Kidney glomerular epithelial cell (primary cell): ENCODE results near the gene WNK2.

Experiments used
- DNase-seq: peaks from one replicate; lab custom pipeline; 2025; lab: John Stamatoyannopoulos, UW

Gene WNK2

DNA sequence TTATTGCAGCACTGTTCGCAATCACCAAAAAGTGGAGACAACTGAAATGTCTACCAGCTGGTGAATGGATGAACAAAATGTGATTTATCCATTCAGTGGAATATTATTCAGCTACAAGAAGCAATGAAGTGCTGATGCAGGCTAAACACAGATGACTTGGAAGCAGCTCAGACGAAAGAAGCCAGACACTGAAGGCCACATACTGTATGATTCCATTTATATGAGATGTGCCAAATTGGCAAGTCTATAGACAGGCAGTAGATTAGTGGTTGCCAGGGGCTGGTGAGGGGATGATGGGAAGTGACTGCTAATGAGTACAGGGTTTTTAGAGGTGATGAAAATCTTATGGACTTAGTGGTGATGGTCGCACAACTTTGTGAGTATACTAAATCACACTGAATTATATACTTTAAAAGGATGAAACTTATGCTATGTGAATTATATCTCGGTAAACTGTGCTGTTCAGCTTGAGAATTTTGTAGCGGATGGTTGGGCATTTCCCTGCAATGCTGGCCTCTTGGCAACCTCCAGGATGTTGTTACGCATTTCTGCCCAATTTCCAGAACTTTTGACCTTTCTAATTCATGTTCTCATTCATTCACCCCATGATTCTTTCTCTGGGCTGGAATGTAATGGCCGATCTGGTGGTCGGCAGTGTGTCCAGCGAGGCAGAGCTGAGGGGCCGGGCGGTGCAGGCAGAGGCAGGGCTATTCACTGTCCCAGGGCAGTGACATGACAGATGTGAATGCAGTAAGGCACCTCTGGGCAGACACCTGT, 22.0 kb upstream of the WNK2 start:
- no peak for DNase-seq

DNA sequence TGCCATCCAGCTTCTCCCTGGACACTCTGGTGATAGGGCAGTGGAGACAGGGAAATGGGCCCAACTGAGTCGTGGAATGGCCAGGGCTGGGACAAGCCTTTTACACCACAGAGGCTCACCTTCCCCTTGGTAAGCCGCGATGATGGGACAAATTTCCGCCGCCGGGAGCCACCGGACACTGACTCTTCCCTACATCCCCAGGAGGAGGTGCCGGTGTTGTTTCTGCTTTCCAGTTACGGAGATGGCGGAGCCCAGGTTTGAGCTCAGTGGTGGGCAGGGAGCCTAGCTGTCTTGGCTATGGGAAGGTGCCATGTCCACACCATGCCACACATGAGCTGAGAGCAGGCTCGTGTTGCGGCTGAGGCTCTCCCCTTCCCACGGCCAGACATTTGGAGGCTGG, 19.9 kb upstream of the WNK2 start:
- no peak for DNase-seq

DNA sequence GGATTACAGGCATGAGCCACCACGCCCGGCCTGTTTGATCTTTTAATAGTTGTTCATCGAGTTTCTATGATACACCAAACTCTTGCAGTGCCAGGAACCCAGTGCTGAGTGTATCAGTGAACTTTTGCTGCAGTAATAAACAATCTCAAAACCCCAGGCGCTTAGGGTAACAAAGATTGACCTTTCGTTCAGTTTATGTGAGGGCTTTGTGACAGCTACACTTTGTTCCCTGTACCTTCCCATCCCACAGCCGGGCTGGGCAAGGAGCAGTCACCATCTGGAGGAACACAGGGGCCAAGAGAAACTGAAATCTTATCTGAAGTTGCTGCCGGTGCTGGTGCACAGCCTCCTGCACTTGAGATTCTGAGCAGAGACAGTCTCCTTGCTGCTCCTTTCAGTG, 17.2 kb upstream of the WNK2 start:
- DNase-seq: no peak

DNA sequence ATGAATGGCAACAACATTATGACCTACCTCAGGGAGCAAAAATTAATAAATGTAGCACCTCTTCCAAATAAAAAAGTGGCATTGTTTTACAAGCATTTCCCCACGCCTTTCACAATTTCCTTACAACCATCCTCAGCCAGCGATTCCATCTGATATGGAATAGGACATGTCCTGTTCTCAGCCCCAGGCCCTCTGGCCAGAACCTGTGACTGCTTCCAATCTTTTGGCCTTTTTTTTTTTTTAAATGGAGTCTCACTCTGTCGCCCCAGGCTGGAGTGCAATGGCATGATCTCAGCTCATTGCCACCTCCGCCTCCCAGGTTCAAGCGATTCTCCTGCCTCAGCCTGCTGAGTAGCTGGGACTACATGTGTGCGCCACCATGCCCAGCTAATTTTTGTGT, 16.8 kb upstream of the WNK2 start:
- no peak for DNase-seq

DNA sequence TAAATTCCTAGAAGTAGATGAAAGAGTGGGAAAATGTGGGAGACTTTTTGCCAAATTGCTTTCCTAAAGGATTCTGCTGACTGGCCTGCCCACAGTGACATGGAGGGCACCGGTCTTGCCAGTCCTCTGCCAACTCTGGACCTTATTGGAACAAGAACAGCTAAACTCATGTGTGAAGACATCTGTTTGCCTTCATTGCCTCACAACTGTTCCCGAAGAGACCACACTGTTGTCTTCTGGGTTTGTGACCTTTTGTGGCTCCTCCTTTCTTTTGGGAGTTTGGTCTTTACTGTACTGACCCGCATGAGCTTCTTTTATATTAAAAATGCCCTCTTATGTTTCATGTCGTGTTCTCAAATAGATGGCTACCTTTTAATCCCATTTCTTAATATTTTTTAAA, 16.1 kb upstream of the WNK2 start:
- DNase-seq: no peak

DNA sequence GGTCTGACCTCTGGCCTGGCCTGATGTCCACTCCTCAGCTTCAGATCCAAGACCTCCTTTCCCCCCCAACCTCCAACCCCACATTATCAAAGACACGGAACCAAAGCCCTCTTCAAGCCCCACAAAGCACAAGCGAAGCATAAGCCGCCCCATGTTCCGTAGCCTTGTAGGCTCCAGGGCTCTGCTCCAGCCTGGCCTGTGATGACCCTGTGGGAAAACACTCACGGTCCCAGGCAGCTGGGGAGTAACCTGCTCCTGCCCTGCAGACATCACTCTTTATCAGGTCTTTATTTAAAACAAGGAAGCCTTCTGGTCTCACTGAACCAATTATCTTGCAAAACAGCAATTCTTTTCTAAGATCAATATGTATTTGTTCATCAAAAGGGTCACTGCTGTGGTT, 15.4 kb upstream of the WNK2 start:
- no peak for DNase-seq

DNA sequence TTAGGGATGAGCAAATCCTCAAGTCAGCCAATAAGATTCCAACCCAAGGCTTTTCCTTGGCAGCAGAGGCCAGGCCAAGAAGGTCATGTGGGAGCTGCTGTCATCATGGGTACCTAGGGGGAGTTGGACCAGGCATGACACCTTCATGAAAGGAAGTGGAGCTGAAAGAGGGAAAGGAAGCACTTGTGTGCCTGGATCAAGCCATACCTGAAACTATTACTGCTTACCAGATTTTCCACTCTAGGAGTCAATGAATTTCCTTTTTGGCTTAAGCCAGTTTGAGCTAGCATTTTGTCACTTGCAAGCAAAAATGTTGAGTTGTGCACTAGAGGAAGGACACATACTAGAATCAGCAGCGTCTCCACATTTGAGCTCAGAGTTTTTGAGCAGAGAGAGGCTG, 14.5 kb upstream of the WNK2 start:
- no peak for DNase-seq

DNA sequence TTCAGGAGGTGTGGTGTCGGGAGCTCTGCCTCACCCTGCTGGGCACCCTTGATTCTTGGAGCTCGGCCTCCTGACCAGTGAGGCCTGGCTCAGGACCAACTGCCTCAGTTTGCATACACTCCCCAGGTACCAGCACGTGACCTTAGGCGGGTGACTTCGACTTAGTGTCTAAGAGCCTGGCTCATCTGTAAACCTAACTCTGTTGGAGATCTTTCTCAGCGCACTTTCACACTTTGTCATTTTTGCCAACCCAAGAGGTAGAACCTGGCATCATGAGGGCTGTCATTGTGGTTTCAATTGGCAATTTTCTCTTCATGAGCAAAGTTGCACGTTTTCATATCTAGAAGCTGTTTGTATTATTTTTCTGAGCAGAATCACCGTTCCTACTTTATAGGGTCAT, 13.4 kb upstream of the WNK2 start:
- DNase-seq: no peak

DNA sequence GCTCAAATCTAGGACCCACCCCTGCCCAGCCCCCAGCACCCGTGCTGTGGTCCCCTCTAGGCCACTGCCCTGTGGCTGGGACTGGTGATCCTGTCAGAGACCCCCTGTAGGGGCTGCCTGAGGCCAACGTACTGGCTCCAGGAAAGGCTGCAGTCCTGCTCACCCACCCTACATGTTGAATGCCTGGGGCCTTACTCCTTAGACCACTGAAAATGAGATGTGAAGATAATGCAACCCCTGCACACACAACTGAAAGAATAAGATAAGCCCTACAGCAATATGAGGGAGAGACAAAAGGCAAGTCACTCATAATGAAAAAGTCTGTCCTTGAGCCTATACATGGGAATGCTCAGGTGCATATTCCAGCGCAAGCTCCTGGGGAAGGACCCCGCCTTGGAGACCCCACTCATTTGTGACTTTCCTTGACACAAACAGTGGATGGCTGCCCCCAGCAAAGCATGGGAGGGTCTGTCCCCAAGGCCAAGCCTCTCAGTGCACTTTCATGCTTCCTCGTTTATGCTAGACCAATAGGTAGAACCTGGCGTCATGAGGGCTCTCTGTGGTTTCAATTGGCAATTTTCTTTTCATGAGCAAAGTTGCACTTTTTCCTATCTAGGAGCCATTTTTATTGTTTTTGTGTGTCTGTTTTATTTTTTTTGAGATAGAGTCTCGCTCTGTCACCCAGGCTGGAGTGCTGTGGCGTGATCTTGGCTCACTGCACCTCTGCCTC, 12.5 kb upstream of the WNK2 start:
- DNase-seq: no peak

DNA sequence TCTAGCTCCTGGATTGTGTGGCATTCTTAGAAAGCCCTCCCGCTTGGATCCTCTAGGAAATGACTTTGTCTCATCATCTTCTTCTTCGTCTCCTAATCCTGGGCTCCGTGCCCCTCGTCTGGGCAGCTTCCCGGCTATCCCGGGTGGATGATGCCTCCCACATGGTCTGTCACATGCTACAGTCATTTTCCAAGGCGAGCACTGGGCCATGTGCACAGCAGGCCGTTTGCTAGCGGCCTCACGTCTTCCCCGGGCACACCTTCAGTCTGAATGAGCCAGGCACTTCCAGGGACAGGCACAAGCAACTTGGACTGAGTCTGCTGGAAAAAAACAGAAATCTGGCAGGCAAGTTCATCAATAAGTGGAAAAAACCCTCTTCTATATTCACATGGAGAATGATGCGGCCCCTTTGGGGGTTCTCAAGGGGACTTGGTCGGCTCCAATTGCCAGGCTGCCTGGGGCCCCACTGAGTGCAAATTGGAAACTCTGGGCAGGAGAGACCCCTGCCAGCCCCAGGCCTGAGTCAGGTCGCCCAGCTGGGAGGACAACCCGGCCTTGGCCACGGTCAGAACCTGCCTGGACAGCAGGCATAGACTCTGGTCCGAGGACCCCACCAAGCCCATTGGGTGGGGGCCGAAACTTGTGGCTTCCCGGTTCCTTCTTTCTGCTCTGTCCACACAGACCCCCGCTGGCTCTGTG, 11.1 kb upstream of the WNK2 start:
- no peak for DNase-seq

DNA sequence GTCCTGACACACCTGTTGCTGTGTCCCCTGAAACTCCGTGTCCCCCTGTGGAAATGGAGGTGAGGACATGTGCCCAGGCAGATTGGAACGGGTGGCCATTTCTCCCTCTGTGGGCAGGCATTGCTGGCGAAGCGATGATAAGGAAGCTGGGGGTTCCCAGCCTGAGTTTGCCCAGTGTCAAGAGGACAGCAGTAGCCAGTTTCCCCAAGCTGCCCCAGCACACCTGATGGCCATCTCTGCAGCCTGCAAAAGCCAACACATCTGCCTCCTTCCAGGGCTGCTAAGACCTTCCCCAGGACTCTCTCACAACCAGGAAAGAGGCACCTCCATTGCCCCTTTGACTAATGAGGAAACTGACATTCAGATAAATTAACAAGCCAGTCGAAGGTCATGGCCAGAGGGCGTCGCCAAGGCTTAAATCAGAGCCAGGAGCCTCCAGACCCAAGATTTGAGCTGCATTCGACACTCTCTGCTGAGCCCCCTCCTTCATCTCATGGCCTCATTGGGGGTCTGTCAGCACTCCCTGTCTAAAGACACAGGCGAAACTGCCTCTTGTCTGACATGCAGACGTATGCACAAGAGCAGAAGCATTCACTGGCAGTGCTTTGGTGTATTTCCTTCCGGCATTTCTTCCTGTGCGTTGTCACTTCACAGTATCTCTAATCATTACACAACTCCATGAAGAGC, 10.4 kb upstream of the WNK2 start:
- no peak for DNase-seq

DNA sequence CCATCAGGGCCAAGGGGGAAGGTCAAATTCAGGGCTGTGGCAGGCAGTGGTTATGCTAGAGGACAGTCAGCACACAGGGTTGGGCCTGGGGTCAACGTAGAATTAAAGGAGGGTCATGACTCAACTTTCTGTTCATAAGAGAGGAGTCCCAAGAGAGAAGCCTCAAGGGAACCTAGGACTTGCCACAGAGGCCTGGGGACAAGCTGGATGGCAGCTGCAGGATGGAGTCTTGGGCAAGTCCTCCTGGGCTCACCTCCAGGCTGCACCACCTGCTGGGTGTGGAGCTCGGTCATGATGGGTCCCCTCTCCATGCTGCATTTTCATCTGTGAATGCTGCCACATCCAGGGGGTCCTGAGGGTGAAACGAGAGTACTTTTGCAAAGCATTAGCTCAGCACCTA, 9.0 kb upstream of the WNK2 start:
- no peak for DNase-seq

DNA sequence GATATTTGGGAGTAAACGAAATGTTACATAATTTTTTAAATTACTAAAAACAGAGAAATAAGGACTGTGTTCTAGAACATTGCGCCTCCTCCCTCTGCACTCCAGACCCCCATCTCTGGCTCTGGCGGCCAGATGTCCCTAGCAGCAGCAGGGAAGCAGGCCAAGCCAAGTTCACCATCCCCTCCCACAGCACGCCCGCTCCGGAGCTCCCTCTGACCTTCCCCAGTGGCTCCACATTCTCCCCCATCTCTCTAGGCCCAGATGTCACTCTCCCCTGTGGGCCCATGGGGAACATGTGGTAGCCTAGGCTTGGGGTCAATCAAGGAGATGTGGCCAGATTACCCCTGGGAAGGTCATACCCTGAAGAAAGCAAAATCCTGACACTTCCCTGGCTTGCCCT, 6.3 kb upstream of the WNK2 start:
- no peak for DNase-seq

DNA sequence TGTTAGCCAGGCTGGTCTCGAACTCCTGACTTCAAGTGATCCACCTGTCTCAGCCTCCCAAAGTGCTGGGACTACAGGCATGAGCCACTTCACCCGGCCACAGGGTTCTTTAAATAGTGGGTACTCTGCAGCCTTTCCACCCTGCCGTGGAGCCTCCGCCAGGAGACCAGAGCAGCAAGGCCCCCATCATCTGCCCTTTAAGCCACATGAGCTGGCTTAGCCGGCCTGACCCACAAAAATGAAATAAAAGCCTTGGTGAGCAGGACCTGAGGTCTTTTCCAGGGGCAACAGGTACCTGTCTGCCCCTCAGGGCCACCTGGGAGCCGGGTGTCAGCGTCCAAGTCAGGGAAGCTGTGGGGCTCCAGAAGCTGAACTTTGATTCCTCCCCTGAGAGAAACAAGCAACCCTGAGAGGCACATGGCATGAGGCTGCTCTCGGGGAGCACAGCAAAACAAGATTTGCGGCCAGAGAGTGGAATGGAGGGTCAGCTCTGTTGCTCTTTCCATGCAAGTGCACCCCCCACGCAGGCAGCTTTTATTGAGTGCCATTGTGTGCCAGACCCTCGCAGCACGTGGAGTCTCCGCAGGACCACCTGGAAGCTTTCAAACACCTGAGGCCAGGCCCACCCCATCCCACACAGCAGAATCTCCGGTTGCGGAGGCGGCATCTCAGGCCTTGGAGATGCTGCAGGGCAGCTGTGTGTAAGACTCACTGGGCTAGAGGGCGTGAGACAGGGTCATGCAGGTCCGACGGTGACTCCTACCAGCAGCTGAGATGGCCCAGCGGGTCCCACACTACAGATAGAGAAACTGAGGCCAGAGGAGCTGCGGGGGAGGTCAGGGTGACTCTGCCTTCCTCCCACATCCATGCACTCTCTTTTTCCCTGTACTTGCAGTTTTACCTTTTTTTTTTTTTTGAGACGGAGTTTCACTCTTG, 4.8 kb upstream of the WNK2 start:
- no peak for DNase-seq

DNA sequence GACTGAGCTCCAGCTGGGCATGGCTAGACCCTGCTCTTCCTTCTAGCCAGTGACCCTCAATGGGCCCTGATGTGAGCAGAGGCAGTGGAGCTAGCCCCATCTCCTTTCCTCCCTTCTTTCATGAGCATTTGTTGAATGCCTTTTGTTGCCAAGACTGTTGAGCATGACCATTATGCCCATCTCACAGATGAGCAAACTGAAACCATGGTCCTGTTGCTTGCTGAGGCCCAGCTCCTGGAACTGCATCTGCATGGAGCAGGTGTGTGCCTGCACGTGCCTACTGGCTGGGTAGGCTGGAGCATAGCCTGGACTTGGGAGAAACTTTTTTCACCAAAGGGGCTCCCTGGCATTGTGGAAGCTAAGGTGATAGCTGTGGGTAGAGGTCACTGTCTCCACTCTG, 3.0 kb upstream of the WNK2 start:
- DNase-seq: no peak

DNA sequence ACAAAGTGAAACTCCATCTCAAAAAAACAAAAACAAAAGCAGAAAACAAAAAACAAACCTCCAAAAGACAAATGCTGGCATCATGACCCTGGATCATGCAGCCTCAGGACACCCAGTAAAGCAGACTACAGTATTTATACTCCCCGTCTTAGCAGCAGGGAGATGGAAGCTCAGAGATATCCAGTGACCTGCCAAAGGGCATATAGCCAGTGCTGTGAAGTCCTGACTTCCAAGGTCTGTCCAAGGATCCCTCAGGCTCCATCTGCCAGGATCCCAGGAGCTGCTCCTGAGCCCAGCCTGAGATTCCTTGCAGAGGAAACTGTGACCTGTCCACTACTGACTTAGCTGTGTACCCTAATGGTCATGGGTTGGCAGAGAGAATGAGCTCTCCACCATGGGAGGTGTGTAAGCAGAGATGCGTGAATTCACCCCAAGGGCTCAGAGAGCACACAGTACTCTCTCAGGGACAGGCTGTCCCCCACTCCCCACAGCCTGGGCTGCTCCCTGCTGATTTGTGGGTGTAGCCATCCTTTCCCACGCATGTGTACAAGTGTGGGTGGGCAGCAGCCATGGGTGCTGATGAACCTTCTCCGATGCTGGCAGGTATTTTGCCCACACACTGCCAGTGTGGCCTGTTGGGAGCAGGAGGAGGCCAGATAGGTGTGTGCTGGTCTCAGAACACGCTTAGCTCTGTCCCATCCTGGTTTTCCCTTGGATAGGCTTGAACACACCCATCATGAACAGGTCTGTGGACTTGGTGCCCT, 2.1 kb upstream of the WNK2 start:
- no peak for DNase-seq

DNA sequence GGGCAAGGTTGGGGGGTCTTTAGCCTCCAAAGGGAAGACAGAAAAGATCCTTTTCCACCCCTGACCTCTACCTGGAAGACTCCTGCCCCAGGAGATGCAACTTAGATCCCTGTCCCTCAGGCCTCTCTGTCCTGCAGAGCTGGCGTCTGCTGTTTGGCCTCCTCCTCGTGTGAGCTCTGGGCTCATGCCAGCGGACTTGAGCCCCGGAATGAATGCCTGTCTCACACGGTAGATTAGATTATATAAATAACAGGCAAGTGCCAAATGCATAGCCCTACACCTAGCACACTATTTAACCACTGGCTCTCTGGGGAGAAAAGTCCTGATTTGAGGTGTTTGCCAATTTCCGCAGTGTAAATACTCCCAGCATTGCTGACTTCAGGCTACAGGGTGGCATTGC, 1.4 kb upstream of the WNK2 start:
- DNase-seq: no peak

DNA sequence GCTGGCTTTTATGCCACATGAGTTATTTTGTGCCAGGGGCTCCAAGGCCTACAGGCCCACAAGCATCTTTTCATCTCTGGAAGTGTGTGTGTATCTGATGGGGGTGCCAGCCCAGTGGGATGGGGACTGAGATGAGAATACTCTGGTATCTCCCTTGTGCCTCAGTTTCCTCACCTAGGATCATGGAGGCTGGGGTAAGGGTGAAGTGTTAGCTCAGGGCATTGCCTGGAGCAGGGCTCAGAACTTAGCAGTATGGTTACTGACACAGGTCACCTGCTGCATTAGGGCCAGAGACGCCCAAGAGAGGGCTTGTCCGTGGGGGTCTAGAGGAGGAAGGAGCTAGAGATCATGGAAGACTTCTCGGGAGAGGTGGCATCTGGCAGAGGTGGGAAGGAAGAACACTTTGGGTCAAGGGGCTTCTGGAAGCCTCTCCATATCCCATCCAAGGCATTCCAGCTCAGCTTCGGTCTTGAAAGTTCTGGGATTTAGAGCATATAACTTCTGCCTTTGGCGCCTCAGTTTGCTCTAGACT, 742 bp upstream of the WNK2 start:
- no peak for DNase-seq

DNA sequence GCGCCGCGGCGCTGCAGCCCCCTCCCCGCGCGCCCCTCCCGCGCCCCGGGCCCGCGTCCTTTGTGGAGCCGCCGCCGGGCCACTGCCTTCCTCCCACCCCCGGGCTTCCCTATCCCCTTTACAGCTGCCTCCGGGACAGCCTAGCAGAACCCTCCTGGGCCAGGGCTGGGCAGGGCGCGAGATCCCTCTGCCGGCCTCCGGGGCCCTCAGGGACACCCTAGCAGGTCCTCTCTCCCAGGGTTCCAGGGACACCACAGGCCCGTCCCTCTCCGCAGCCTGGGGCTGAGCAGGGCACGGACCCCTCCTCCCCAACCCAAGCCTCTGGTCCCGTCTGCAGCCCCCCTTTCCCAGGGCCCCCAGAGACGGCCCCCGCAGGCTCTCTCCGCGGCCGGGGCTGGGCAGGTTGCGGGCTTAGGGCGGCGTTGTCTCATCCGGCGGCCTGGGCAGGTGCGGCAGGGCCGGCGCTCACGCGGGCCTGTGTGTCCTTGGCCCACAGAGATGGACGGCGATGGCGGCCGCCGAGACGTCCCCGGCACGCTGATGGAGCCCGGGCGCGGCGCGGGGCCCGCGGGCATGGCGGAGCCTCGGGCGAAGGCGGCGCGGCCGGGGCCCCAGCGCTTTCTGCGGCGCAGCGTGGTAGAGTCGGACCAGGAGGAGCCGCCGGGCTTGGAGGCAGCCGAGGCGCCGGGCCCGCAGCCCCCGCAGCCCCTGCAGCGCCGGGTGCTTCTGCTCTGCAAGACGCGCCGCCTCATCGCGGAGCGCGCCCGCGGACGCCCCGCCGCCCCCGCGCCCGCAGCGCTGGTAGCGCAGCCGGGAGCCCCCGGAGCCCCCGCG, 710 bp downstream of the WNK2 start:
- no peak for DNase-seq
